Activated CD4-positive, alpha-beta T cell treated with anti-CD3 and anti-CD28 coated beads, Interleukin-2, amount 10 ng/mL, durations not matched to agents 7 days and 5 days (primary cell): ENCODE results near the gene EIF1. TPM values are rescaled to one million over a fixed set of nuclear protein-coding genes. Genes with fewer than 3 reads are reported as not detected.
A peak's percentile ranks its signal among the peaks of the same experiment; 100 is the strongest.
"Not testable (repeated sequence)": the region's sequence is repeated elsewhere in the genome, so short reads cannot be mapped to it uniquely, and the experiment has no call there.

Experiments
- CTCF ChIA-PET: fragments of 350-600 bp; sonication (Branson Sonifier 250); formaldehyde crosslinking; loops from one replicate; lab custom pipeline; 2021; ENCODE audit warnings: antibody characterized with exemption; lab: Charles Lee
- POLR2A ChIA-PET: fragments of 350-600 bp; sonication (Branson Sonifier 250); formaldehyde crosslinking; loops from one replicate; lab custom pipeline; 2021; ENCODE audit warnings: antibody characterized with exemption; lab: Charles Lee
- DNase-seq: peaks from one replicate; pipeline ENCODE4 v3.0.0-alpha.2; 2020
- H3K27ac Mint-ChIP-seq: one replicate; pipeline ENCODE4 v1.8.0; 2021; ENCODE audit warnings: mild to moderate bottlenecking, moderate library complexity, mixed read lengths
- H3K27me3 Mint-ChIP-seq: one replicate; pipeline ENCODE4 v1.8.0; 2021; ENCODE audit warnings: mixed read lengths
- H3K36me3 Mint-ChIP-seq: one replicate; pipeline ENCODE4 v1.8.0; 2021; ENCODE audit warnings: low read depth, mixed read lengths
- H3K4me1 Mint-ChIP-seq: one replicate; pipeline ENCODE4 v1.8.0; 2021; ENCODE audit warnings: mixed read lengths
- H3K4me3 Mint-ChIP-seq: one replicate; pipeline ENCODE4 v1.8.0; 2021; ENCODE audit warnings: mild to moderate bottlenecking, moderate library complexity, mixed read lengths
- H3K9me3 Mint-ChIP-seq: one replicate; pipeline ENCODE4 v1.8.0; 2021; ENCODE audit warnings: mixed read lengths
- total RNA-seq, 2 experiments: library from RNA; stranded (reverse); gene quantifications; one replicate each; pipeline ENCODE4 v1.2.3, GENCODE V29; 2021

Gene EIF1
- total RNA-seq, 2 experiments from 2014 or later: 605 to 645 TPM

GRCh38 chr17:41697122-41697962 is 8.7 kb downstream of the EIF1 start:
- Mint-ChIP-seq H3K27ac (no peak overlapping the region), H3K27me3 (no peaks in the 10 kb centered on the region), H3K4me1 (peaks cover 24% of the 10 kb centered on the region), H3K9me3 (no peaks in the 10 kb centered on the region), H3K36me3 (peaks cover 23% of the 10 kb centered on the region), H3K4me3 (no peak overlapping the region)
- DNase-seq: no peak
- CTCF ChIA-PET: no interaction called here
- POLR2A ChIA-PET: no interaction called here

- H3K27me3 Mint-ChIP-seq, POLR2A ChIA-PET, H3K36me3 Mint-ChIP-seq, CTCF ChIA-PET, H3K4me3 Mint-ChIP-seq, DNase-seq, H3K27ac Mint-ChIP-seq, H3K9me3 Mint-ChIP-seq: not testable (repeated sequence)
- peaks cover 15% of the 10 kb centered on the region for H3K4me1 Mint-ChIP-seq
Observed at GRCh38 chr17:41700843-41701242, 12.2 kb downstream of the EIF1 start.

- Mint-ChIP-seq H3K36me3 (no peaks in the 10 kb centered on the region), H3K4me3 (no peak overlapping the region), H3K4me1 (peaks cover 5% of the 10 kb centered on the region), H3K27me3 (peaks cover 1% of the 10 kb centered on the region), H3K27ac (no peak overlapping the region), H3K9me3 (no peaks in the 10 kb centered on the region)
- ChIA-PET POLR2A (interaction anchor here (1.0 kb wide), 1 partner anchor 12 kb away, joined by 3 read pairs; no protein-coding TSS in a partner anchor), CTCF (no interaction called here)
- DNase-seq: no peak
Observed at GRCh38 chr17:41702712-41703111, 14.0 kb downstream of the EIF1 start.

- H3K4me1 Mint-ChIP-seq: peaks cover 5% of the 10 kb centered on the region
- H3K27me3 Mint-ChIP-seq: peaks cover 6% of the 10 kb centered on the region
- DNase-seq: no peak
- no peaks in the 10 kb centered on the region for H3K36me3 Mint-ChIP-seq
- H3K4me3 Mint-ChIP-seq: no peak overlapping the region
- ChIA-PET CTCF (interaction anchor here (0.6 to 3.3 kb wide), 2 partner anchors 9 to 10 kb away, joined by 4 to 16 read pairs; no protein-coding TSS in a partner anchor), POLR2A (no interaction called here)
- no peaks in the 10 kb centered on the region for H3K9me3 Mint-ChIP-seq
- H3K27ac Mint-ChIP-seq: no peak overlapping the region
Observed at GRCh38 chr17:41705271-41705991, 16.7 kb downstream of the EIF1 start.

GRCh38 chr17:41707803-41708669 is 19.4 kb downstream of the EIF1 start:
- Mint-ChIP-seq H3K4me3 (no peak overlapping the region), H3K4me1 (peaks cover 4% of the 10 kb centered on the region), H3K9me3 (no peaks in the 10 kb centered on the region), H3K27ac (no peak overlapping the region), H3K36me3 (no peaks in the 10 kb centered on the region), H3K27me3 (peaks cover 13% of the 10 kb centered on the region)
- POLR2A ChIA-PET: no interaction called here
- CTCF ChIA-PET: interaction anchor here (0.6 to 3.3 kb wide), 5 partner anchors 12 to 94 kb away, joined by 3 to 16 read pairs (median 8); partner anchors contain the start of gene EIF1
- DNase-seq: no peak

- ChIA-PET CTCF (interaction anchor here (0.7 to 3.1 kb wide), 3 partner anchors 14 to 121 kb away, joined by 3 to 9 read pairs (median 5); partner anchors contain the start of gene HAP1), POLR2A (no interaction called here)
- no peak for DNase-seq
- Mint-ChIP-seq H3K27me3 (peaks cover 11% of the 10 kb centered on the region), H3K36me3 (no peaks in the 10 kb centered on the region), H3K4me1 (peaks cover 4% of the 10 kb centered on the region), H3K4me3 (no peak overlapping the region), H3K9me3 (no peaks in the 10 kb centered on the region), H3K27ac (no peak overlapping the region)
Observed at GRCh38 chr17:41710472-41711090, 21.9 kb downstream of the EIF1 start.

- Mint-ChIP-seq H3K4me3 (no peak within 1 kb of the TSS), H3K9me3 (no peaks in the 10 kb centered on the region), H3K36me3 (no peaks in the 10 kb centered on the region), H3K4me1 (peaks cover 5% of the 10 kb centered on the region), H3K27me3 (peaks cover 11% of the 10 kb centered on the region), H3K27ac (no peak within 1 kb of the TSS)
- DNase-seq: no peak
- POLR2A ChIA-PET: no interaction called here
- CTCF ChIA-PET: interaction anchor here (1.0 kb wide), 1 partner anchor 22 kb away, joined by 5 read pairs; the partner anchor contains the start of gene HAP1
Observed at GRCh38 chr17:41711669-41712400, 23.1 kb downstream of the EIF1 start, which contains the start of gene GAST. TSS of gene GAST (plus strand) at chr17:41712331. CDS start at chr17:41715437, 3,106 bp downstream.

GRCh38 chr17:41717408-41718286 is 29.0 kb downstream of the EIF1 start:
- H3K4me1 Mint-ChIP-seq: peaks cover 14% of the 10 kb centered on the region
- H3K4me3 Mint-ChIP-seq: no peak overlapping the region
- no peaks in the 10 kb centered on the region for H3K9me3 Mint-ChIP-seq
- DNase-seq: peak; percentile 39
- ChIA-PET POLR2A (no interaction called here), CTCF (interaction anchor here (0.6 kb wide), 1 partner anchor 17 kb away, joined by 3 read pairs; no protein-coding TSS in a partner anchor)
- H3K27ac Mint-ChIP-seq: peak overlapping the region; percentile 72
- no peaks in the 10 kb centered on the region for H3K36me3 Mint-ChIP-seq
- peaks cover 3% of the 10 kb centered on the region for H3K27me3 Mint-ChIP-seq

- Mint-ChIP-seq H3K4me3 (no peak overlapping the region), H3K27ac (no peak overlapping the region), H3K36me3 (no peaks in the 10 kb centered on the region), H3K27me3 (peaks cover 3% of the 10 kb centered on the region), H3K9me3 (no peaks in the 10 kb centered on the region), H3K4me1 (peaks cover 14% of the 10 kb centered on the region)
- ChIA-PET CTCF (interaction anchor here (0.6 kb wide), 1 partner anchor 18 kb away, joined by 3 read pairs; no protein-coding TSS in a partner anchor), POLR2A (no interaction called here)
- no peak for DNase-seq
Observed at GRCh38 chr17:41718287-41718645, 29.6 kb downstream of the EIF1 start.

- DNase-seq: no peak
- CTCF ChIA-PET: interaction anchor here (0.9 to 2.4 kb wide), 5 partner anchors 8 to 32 kb away, joined by 3 to 6 read pairs (median 4); no protein-coding TSS in a partner anchor
- Mint-ChIP-seq H3K9me3 (no peaks in the 10 kb centered on the region), H3K4me3 (no peak overlapping the region), H3K27me3 (peaks cover 3% of the 10 kb centered on the region), H3K27ac (no peak overlapping the region), H3K36me3 (no peaks in the 10 kb centered on the region), H3K4me1 (peaks cover 9% of the 10 kb centered on the region)
- POLR2A ChIA-PET: no interaction called here
Observed at GRCh38 chr17:41722231-41722630, 33.5 kb downstream of the EIF1 start.
